Lung (tissue), 12 donors: Measurements from ENCODE around the gene FRMD4A. TPM values are rescaled to one million over a fixed set of nuclear protein-coding genes. Genes with fewer than 3 reads are reported as not detected.

Experiments
- ATAC-seq: fragments of 200-7000 bp; cut with Tn5 transposase; one replicate; pipeline ENCODE4 v1.9.1; 2020; ENCODE audit warnings: moderate number of reproducible peaks; ENCODE audit not compliant: insufficient read depth, low FRiP score
- DNase-seq, 3 donors: peaks; one replicate each; pipeline ENCODE4 v3.0.0-alpha.2; 2013 to 2017
- H3K27ac ChIP-seq, 2 donors: one replicate each; pipeline ENCODE4 v1.5.1; 2013; ENCODE audit warnings: mild to moderate bottlenecking in 2 of 2, moderate library complexity in 2 of 2, control low read depth in 1 of 2, inconsistent platforms in 1 of 2, low read depth in 1 of 2, low read length in 1 of 2
- H3K27me3 ChIP-seq, 3 donors: one replicate each; pipeline ENCODE4 v1.5.1; 2013; ENCODE audit warnings: low read length in 2 of 3; ENCODE audit not compliant: control insufficient read depth in 3 of 3, insufficient read depth in 3 of 3
- H3K36me3 ChIP-seq, 4 donors: one replicate each; pipeline ENCODE4 v1.5.1; 2013; ENCODE audit warnings: low read length in 4 of 4, mild to moderate bottlenecking in 1 of 4, moderate library complexity in 1 of 4; ENCODE audit not compliant: control insufficient read depth in 4 of 4, insufficient read depth in 4 of 4
- H3K4me1 ChIP-seq, 5 donors: one replicate each; pipeline ENCODE4 v1.5.1; 2013; ENCODE audit warnings: low read length in 5 of 5, mild to moderate bottlenecking in 2 of 5, moderate library complexity in 1 of 5; ENCODE audit not compliant: control insufficient read depth in 5 of 5, insufficient read depth in 5 of 5
- H3K4me3 ChIP-seq: one replicate; pipeline ENCODE4 v1.5.1; 2013; ENCODE audit warnings: mild to moderate bottlenecking, control low read depth, moderate library complexity
- H3K9ac ChIP-seq, 2 donors: one replicate each; pipeline ENCODE4 v1.5.1; 2013; ENCODE audit warnings: low read length in 2 of 2, control low read depth in 1 of 2; ENCODE audit not compliant: insufficient read depth in 1 of 2
- H3K9me3 ChIP-seq, 4 donors: one replicate each; pipeline ENCODE4 v1.5.1; 2013; ENCODE audit warnings: low read length in 3 of 4, mild to moderate bottlenecking in 1 of 4, moderate library complexity in 1 of 4; ENCODE audit not compliant: control insufficient read depth in 4 of 4, insufficient read depth in 3 of 4
- WGBS, 2 donors: extraction: QIAGEN DNeasy Blood & Tissue Kit; methylation state at CpG; one replicate each; pipeline ENCODE4 v1.1.7; 2013; 5-methylcytosine and 5-hydroxymethylcytosine counted together
- polyA plus RNA-seq, 2 donors: library from polyadenylated mRNA; stranded (reverse); fragments of 200-250 nt; gene quantifications; one replicate each; pipeline ENCODE4 v1.2.1, GENCODE V29; 2013
- total RNA-seq, 2 donors: library from RNA; depleted of rRNA in 1 of 2; stranded (reverse); fragments of >200 nt in 1 of 2; gene quantifications; one replicate each; pipeline ENCODE4 v1.2.1, GENCODE V29; 2014 to 2021
- TF ChIP-seq, protein P1 (sequence below): IDR thresholded peaks from 2 replicates; pipeline ENCODE4 v1.5.1; 2012; ENCODE audit warnings: mild to moderate bottlenecking; ENCODE audit errors: control extremely low read depth, extremely low read depth
- donor health status: control.
- donor health status: control.
- donor health status: Bipolar disorder and iron deficiency.
- donor health status: healthy.
- donor health status: DM: yes; HTN: yes; CAD: no.

Gene FRMD4A
- total and polyA plus RNA-seq, 4 donors: 12.0 to 64.5 (median 29.3) TPM

DNA sequence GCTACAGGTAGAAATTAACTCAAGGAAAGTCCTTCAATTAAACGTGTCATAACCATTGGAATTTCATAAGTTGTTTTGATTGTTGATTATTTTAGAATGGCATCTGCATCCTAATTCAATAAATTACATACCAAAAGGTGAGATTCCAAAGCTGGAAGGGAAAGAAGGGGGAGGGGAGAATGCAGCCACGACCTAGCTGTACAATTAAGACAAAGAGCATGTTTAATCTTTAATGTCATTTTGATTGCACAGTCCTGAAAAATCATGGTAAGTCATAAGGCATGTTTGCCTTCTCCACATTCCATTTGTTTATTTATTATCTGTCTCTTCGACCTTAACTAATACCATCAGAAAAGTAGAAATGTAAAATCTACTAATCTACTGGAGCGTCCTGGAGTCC lies 358.1 kb downstream of the FRMD4A start:
- H3K9ac ChIP-seq: no peak overlapping the region
- no peaks in the 10 kb centered on the region for H3K27me3 ChIP-seq
- TF ChIP-seq, protein P1, sequence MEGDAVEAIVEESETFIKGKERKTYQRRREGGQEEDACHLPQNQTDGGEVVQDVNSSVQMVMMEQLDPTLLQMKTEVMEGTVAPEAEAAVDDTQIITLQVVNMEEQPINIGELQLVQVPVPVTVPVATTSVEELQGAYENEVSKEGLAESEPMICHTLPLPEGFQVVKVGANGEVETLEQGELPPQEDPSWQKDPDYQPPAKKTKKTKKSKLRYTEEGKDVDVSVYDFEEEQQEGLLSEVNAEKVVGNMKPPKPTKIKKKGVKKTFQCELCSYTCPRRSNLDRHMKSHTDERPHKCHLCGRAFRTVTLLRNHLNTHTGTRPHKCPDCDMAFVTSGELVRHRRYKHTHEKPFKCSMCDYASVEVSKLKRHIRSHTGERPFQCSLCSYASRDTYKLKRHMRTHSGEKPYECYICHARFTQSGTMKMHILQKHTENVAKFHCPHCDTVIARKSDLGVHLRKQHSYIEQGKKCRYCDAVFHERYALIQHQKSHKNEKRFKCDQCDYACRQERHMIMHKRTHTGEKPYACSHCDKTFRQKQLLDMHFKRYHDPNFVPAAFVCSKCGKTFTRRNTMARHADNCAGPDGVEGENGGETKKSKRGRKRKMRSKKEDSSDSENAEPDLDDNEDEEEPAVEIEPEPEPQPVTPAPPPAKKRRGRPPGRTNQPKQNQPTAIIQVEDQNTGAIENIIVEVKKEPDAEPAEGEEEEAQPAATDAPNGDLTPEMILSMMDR: no peak
- no peak overlapping the region for H3K4me3 ChIP-seq
- ATAC-seq: no peak
- no peak overlapping the region for H3K27ac ChIP-seq
- H3K36me3 ChIP-seq: no peaks in the 10 kb centered on the region
- 43 to 51% methylated on average over 4 of the region's 4 CpGs for WGBS, 2 donors
- DNase-seq: no peak
- H3K4me1 ChIP-seq: peaks cover 0 to 50% (median 27%) of the 10 kb centered on the region in 5 donors
- H3K9me3 ChIP-seq: no peaks in the 10 kb centered on the region

- H3K9me3 ChIP-seq: no peaks in the 10 kb centered on the region
- 70 to 76% methylated on average over 10 of the region's 10 CpGs for WGBS, 2 donors
- H3K36me3 ChIP-seq: no peaks in the 10 kb centered on the region
- DNase-seq (peak; percentile 33 to 62 (median 56)), ATAC-seq (no peak)
- no peak overlapping the region for H3K27ac ChIP-seq
- H3K4me3 ChIP-seq: no peak overlapping the region
- no peaks in the 10 kb centered on the region for H3K27me3 ChIP-seq
- TF ChIP-seq, protein P1: no peak
- H3K4me1 ChIP-seq: peaks cover 0 to 50% (median 27%) of the 10 kb centered on the region in 5 donors
- H3K9ac ChIP-seq: peak overlapping the region in 1 of 2 donors; percentile 0
Observed at GRCh38 chr10:13971601-13972475, 358.9 kb downstream of the FRMD4A start.

GRCh38 chr10:13970957-13971353 lies 359.8 kb downstream of the FRMD4A start:
- DNase-seq (no peak), ATAC-seq (no peak)
- Histone ChIP-seq H3K4me3 (no peak overlapping the region), H3K27me3 (no peaks in the 10 kb centered on the region), H3K4me1 (peaks cover 0 to 46% (median 27%) of the 10 kb centered on the region in 5 donors), H3K27ac (no peak overlapping the region), H3K9ac (no peak overlapping the region), H3K9me3 (no peaks in the 10 kb centered on the region), H3K36me3 (no peaks in the 10 kb centered on the region)
- TF ChIP-seq, protein P1: no peak
- WGBS, 2 donors: 95 to 96% methylated on average over 12 of the region's 12 CpGs
